ENCODE results near the gene CDC40.
"Not testable (repeated sequence)": the region's sequence is repeated elsewhere in the genome, so short reads cannot be mapped to it uniquely, and the experiment has no call there.

CDC40 gene

DNA sequence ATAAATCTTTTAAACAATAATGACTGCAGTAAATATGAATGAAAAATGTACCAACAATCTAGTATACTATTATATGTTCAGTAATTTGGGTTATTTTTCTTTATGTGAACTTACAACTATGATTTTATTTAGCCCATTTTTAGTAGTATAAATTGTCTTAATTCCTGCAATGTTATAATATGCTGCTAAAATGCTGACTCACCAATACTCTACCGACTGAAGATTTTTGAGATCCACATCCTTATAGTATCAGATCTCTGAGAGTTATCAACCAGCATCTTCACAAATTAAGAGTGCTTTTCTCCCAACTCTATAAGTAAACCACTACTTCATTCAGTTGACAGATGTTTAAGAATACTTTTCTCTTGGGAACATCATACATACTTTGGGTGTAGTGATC is 16.6 kb downstream of the CDC40 start:
- intact Hi-C loops (cut with DNase I), result no loop called here
- DNase-seq, result no peak

DNA sequence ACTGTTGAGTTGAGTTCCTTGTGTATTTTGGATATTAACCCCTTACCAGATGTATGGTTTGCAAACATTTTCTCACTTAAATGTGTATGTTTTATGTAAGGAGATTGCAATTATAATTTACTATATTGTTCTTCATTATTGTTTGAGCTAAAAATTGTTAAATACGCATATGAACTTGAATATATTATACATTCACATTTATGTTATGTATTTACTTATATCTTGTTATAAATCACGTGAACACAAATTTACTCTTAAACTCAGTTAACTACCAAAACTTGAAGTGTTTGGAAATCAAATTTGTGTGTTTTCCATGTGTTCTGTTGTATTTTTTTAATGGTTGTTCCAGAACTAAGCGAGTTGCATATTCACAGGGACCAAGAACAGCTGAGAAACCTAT is 18.3 kb downstream of the CDC40 start:
- intact Hi-C loops (cut with DNase I), result no loop called here
- DNase-seq, result no peak

DNA sequence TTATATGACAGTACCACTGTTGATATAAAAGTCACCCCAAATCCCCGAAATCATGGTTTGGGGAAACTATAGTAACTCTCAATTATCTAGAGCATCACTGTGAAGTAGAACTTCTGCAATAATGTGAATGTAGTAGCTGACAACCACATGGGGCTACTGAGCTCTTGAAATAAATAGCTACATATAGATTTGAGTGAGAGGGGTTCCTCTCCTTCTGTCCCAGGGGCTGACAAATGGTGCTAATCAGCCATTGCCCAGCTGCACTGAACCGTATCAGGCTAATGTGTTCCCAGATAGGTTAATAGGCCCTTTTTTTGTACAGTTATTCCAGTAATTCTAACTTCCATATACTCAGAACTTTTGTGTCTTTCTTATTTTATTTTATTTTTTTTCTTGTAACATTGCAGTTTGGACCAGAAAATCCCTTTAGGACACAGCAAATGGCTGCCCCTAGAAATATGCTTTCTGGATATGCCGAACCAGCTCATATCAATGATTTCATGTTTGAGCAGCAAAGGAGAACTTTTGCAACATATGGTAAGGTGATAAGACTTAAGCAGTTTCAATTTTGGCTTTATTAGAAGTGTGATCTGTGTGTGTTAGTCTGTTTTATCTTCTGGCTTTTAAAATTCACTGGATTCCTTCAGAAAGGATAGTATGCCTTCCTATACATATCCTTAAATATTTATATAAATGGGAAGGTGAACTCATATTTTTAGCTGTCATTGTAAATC is 21.1 kb downstream of the CDC40 start:
- DNase-seq, result no peak

DNA sequence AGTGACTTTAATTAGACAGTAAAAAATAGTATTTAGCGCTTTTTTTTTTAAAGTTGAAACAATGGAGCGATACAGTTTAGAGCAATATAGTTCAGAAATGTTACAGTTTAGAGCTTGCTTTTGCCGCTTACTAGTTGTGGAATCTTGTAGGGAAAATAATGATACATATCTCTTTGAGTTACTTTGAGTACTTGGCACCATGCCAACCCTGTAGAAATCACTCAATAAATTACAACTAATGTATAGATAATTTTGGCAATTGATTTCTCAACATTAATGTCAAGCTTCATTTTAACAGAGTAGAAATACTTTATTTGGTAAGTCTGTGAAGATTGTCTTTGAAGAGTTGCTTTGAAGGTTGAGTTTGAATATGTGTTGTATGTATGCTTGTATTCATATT is 27.4 kb downstream of the CDC40 start:
- DNase-seq, result no peak
- intact Hi-C loops (cut with DNase I), result no loop called here

More for the DNA sequence above, 21.1 kb downstream of the CDC40 start:
- intact Hi-C loops (cut with DNase I), result no loop called here

DNA sequence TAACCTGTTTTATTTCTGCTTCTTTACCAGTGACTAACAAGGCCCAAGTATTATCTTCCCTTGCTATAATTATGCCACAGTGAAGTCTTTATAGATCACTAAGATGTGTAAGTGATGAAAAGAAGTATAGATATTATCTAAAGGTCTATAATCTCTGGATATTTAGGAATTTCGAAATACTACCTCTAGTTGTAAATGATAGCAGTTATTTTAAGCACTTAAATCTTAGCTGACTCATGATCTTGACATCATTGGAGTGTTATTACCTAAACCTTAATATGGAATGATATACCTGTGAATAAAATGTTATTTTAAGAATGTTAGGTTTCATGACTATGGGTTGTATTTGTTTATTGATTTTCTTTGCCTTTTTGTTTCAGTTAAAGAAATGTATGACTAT is 31.5 kb downstream of the CDC40 start:
- DNase-seq, result no peak
- intact Hi-C loops (cut with DNase I), result no loop called here

DNA sequence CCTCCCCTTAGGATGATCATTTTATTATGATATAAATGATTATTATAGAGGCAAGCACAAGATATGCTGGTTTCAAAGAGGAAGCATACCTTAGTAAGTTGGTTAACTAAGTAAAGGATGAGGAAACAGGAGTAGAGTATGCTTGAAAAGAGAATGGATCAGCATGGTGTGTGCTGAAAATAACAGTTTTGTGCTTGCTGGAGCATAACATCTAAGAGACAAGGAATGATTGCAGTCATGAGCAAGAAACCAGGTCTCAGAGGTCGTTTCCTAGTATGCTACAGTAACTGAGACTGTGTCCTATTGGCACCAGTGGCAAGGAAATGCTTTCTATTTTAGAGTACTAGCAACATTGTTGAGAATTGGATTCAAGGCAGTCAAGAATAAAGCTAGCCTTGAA is 34.1 kb downstream of the CDC40 start:
- intact Hi-C loops (cut with DNase I), result no loop called here
- no peak for DNase-seq

DNA sequence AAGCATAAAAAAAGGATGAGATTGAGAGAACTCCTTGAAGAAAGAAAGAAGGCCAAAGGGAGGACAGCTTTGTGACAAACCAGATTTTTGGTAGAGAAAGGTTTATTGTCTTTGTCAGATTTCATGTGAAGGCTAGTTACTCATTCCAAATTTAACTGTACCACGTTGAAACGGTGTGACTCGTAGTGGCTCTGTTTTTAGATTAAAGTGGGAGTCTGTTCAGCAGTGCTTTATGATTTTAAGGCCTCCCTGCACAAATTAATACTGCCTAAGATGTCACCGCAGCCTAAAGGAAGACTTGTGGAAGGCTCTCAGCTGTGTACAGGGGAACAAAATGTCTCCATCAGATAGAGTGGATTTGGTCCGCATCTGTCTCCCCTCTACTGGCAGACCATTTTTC is 35.9 kb downstream of the CDC40 start:
- intact Hi-C loops (cut with DNase I), result no loop called here
- no peak for DNase-seq

DNA sequence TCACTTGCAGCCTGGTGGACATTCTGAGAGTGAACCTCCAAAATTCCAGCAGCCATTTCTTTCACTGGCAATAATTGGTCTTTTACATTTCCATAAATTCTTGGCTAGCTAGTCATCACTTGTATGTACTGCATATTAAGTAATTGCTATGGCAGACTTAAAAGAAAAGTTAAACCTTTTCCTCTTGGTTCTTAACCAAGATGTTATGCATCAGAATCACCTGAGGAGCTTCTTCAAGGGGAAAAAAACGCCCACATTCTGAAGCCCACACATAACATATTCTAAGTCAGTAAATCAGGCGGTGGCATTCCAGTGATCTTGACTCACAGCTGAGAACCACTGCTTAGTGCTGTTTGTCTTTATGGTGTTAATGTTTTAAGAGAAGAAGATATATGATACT is 37.0 kb downstream of the CDC40 start:
- no peak for DNase-seq
- intact Hi-C loops (cut with DNase I), result no loop called here

DNA sequence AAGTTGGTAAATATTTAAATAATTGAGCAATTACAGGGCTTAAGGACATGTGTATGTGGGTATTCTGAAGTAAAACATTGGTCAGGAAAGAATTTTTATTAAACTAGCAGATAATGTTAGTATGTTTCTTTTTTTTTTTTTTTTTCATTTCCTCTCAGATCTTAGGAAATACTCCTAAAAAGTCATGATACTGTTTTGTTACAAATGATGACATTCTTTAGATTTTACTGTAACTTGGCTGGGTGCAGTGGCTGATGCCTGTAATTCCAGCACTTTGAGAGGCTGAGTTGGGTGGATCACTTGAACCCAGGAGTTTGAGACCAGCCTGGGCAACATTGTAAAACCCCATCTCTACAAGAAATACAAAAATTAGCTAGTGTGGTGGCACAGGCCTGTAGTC is 41.5 kb downstream of the CDC40 start:
- DNase-seq, result no peak
- intact Hi-C loops (cut with DNase I), result no loop called here

DNA sequence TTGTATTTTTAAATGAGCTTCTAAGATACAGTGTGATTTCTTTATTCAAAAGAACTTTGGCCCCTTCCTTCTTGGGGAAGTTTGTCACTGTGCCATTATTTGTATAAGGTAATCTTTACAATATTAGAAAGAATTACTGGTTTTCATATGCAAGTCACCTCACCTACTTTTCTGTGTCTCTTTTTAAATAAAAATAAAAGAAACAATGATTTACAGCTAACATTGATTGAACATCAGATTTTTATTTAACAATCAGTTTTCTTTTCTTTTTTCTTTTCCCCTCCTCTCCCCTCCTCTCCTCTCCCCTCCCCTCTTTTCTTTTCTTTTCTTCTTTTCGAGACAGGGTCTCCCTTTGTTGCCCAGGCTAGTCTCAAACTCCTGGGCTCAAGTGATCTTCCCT is 46.0 kb downstream of the CDC40 start:
- no peak for DNase-seq
- intact Hi-C loops (cut with DNase I), result no loop called here

DNA sequence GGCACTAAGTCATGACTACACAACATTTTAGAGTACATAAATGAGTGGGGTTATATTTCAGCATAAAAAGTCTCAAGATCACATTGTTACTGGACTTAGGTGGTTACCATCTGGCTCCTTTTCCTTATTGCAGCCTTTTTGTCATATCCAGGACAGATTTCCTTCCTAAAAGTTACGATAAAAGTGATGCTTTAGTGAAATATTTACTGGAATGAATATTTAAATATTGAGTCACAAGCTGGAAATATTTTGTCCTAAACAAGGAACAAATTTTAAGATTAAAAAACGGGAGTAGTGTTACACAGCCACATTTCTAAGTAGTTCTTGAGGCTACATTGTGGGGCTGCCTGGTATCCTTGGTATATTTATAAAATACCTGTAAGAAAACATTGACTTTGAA is 52.2 kb downstream of the CDC40 start:
- no peak for DNase-seq
- intact Hi-C loops (cut with DNase I), result no loop called here

DNA sequence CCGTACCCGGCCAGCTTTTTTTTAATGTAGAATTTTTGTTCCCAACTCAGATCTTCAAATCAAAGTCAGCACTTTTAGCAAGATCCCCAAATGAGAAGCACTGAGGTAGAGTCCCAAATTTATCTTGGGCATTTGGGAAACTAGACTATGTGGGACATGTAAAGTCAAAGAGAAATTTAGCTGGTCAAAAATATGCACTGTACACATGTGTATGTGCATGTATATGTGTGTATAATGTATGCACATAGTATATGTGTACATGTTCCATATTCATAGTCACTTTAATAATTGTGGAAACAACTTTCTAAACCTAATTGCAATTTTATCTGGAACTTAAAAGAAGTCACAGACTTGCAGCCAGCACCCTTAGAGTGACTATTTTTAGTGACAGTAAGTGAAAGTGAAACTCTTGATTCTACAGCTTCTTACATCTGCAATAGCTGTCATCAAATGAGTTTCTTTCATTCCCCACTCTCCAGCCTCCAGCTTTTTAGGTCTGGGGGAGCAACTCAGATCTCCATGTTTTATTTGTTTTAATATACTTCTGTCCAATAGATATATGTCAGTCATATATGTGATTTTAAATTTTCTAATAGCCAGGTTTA is 53.6 kb downstream of the CDC40 start:
- DNase-seq, result no peak

DNA sequence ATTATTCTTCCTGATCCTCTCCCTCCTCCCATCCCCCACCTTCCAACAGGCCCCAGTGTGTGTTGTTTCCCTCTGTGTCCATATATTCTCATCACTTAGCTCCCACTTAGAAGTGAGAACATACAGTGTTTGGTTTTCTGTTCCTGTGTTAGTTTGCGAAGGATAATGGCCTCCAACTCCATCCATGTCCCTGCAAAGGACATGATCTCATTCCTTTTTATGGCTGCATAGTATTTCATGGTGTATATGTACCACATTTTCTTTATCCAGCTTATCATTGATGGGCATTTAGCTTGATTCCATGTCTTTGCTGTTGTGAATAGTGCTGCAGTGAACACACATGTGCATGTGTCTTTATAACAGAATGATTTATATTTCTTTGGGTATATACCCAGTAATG is 55.8 kb downstream of the CDC40 start:
- intact Hi-C loops (cut with DNase I); DNase-seq: not testable (repeated sequence)

More for the DNA sequence above, 53.6 kb downstream of the CDC40 start:
- intact Hi-C loops (cut with DNase I), result no loop called here

DNA sequence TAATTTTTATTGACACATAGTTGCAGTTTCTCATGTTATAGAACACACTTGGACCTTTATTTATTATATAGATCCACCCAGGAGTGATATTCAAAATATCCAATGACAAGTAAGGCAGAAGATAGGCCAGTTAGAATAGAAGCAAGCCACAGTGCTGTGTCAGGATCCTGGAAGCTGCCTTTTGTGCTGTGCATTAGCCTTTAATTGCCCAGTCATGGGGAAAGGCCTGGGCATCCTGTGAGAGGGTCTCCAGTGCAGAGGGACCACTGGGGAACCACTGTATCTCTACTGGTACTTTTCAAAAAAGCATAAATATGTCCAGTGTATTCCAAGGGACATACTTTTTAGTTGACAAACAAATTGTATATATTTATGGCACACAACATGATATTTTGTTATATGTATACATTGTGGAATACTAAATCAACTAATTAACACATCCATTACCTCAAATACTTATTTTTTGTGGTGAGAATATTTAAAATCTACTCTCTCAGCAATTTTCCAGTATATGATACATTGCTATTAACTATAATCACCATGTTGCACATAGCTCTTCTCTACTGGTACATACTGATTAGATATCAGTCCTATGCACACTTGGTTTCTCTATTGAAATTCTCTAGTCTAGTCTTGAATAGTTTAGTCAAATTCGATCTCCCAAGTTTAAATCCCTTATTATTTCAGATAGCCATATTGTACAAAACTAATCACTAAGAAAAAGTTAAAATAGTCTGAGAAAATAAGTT is 59.5 kb downstream of the CDC40 start:
- intact Hi-C loops (cut with DNase I), result no loop called here
- no peak for DNase-seq

DNA sequence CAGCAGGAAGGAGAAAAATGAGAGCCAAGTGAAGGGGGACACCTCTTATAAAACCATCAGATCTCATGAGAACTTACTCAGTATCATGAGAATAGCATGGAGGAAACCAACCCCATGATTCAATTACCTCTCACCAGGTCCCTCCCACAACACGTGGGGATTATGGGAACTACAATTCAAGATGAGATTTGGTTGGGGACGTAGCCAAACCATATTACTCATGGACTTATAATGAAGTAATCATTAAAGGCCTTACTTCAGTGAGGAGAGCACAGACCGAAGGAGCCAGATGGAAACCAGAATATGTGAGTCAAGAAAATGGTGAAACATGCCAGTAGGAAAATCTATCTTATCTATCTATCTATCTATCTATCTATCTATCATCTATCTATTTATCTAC is 64.4 kb downstream of the CDC40 start:
- DNase-seq; intact Hi-C loops (cut with DNase I): not testable (repeated sequence)

DNA sequence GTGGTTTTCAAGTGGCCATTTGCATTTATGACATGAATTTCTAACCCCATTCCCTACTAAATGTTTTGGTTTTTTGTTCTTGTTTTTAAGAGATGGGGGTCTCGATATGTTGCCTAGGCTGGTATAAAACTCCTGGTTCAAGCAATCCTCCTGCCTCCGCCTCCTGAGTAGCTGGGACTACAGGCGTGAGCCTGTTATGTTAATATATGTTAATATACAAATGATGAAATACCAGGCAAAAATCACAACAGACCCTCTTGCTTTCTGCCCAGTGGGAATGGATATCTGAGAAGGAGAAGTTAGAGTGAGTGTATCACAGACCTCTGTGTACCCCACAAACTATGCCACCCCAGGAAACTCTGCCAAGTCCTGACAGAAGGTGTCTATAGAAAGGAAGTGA is 66.2 kb downstream of the CDC40 start:
- intact Hi-C loops (cut with DNase I), result no loop called here
- DNase-seq, result no peak

DNA sequence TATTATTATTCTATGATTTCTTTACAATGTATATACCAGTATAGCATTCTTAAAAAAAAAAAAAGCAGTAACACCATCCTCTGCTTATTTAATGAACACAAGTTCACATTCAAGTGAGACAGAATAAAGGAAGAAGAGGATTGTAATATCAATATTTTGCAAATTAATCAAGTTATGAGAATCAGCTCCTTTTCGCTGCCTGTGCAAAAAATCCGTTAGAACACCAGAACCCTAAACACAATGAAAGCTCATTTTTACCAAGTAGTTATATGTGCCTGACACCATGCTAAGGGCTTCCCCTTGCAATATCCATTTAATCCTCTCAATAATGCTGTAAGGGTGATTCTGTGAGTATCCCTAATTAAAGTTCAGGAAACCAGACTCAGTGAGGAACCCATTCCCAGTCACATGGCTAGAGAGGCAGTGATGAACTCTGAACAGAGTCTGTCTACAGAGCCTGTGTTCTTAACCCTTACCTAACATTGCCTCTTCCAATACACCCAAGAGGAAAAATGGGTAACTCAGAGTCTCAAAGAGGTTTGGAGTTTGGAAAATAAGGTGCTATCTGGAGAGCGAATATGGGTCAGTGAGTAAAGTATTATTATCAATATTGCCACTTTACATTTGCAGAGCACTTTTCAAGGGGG is 66.8 kb downstream of the CDC40 start:
- intact Hi-C loops (cut with DNase I), result no loop called here

DNA sequence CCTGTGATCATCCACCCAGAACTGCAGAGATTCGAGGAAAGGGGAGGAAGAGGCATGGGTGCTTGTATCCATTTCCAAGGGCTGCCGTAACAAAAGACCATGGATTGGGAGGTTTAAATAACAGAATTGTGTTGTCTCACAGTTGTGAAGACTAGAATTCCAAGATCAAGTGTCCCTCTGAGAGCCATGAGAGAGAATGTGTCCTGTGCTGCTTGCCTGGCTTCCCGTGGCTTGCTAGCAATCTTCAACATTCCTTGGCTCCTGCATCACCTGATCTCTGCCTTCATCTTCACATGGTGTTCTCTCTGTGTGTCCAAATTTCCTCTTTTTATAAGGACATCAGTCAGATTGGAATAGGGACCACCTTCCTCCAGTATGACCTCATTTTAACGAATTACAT is 69.8 kb downstream of the CDC40 start:
- intact Hi-C loops (cut with DNase I), result no loop called here

More for the DNA sequence above, 66.8 kb downstream of the CDC40 start:
- no peak for DNase-seq

DNA sequence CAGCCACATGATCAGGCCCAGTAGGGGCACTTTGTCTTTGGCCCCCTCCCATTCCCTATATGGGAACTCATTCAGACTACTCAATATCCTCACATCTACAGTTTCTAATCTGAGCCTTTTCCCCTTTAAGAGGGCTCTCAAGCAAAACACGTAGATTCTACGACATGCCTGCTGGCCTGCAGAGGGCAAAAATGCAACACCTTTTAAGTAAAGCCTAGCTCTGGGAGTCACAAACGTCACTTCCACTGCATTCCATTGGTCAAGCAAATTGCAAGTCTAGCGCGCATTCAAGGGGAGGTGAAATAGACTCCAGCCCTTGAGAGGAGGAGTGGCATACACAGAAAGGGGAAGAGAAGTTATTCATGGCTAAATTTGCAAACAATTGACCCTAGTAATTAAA is 70.6 kb downstream of the CDC40 start:
- intact Hi-C loops (cut with DNase I), result no loop called here
- DNase-seq, result no peak

More for the DNA sequence above, 69.8 kb downstream of the CDC40 start:
- no peak for DNase-seq

DNA sequence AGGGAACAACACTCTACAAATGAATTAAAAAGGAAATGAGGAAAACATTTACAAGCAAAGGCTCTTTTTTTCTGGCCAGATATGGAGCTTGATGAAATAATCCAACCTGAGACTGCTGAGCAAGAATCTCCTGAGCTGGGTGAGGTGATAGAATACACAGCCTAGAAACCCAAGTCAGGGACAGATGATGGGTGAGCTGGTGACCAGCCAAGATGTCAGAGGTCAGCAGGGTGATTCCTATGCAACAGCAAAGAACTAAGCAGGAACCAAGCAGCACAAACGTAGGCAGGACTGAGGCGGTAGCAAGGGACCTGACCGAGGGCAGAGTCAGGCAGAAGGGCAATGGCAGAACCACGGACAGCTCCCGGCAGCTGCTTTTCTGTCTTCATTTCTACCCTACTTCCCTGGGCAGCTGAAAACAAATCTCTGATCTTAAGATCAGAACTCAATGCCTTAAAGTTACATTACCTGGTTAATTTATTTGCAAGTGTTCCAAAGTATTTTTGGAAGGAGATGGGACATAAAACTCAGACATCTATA is 75.1 kb downstream of the CDC40 start:
- intact Hi-C loops (cut with DNase I), result no loop called here
- DNase-seq, result no peak

DNA sequence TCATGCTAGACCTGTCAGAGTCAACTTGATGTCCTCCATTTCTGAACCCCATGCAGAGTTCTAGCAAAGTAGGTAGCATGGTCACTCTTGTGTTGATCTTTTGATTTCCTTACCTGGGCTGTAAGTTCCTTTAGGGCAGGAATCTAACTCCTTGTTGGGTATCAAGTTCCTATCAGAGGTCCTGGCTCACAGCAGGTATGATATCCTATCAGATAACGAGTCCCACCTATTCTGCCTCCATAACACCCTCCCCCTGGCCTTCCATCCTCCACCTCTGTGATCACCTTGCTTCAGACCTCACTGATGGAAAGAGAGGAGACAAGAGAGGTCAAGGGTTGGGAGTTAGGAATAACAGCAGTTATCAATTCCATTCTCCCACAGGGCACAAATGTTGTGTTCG is 76.1 kb downstream of the CDC40 start:
- no peak for DNase-seq
- intact Hi-C loops (cut with DNase I), result no loop called here

Data from posterior cingulate gyrus (tissue), 11 donors.